HepG2 (cell line): ENCODE data around the gene CACNA1C. TPM values are rescaled to one million over a fixed set of nuclear protein-coding genes. Genes with fewer than 3 reads are reported as not detected.

Experiments
- ATAC-seq: fragments of 200-7000 bp; cut with Tn5 transposase; 3 replicates; pipeline ENCODE4 v1.9.1; 2020; ENCODE audit warnings: mild to moderate bottlenecking, moderate library complexity
- BruUV-seq: library from RNA; stranded (reverse); fragments of 400-500 nt; replicated peaks from 2 replicates; lab custom pipeline; 2021; lab: Mats Ljungman, UMichigan
- CTCF ChIA-PET: fragments of 300-600 bp; formaldehyde crosslinking; extraction: SDS; loops from one replicate; lab custom pipeline; 2021; ENCODE audit warnings: low total read pairs, inconsistent platforms, low intra/inter-chr PET ratio; lab: Yijun Ruan, JAX
- POLR2A ChIA-PET: fragments of 350-600 bp; sonication (Branson Sonifier 250); formaldehyde crosslinking; loops from one replicate; lab custom pipeline; 2020; ENCODE audit warnings: antibody characterized with exemption, inconsistent platforms; lab: Yijun Ruan, JAX
- DNase-seq: peaks from one replicate; pipeline ENCODE4 v3.0.0-alpha.2; 2015; ENCODE audit warnings: low spot score
- FAIRE-seq: peaks from 3 replicates; lab custom pipeline; 2011; peaks lifted over from hg19 to GRCh38; lab: Jason Lieb, UNC
- H2AFZ ChIP-seq: one replicate; pipeline ENCODE4 v1.6.1; 2011; ENCODE audit warnings: low read length, inconsistent platforms
- H3K27ac ChIP-seq: fragments of 300-600 bp; 3 replicates; pipeline ENCODE4 v1.8.0; 2011; ENCODE audit warnings: mixed run types, mild to moderate bottlenecking, mixed read lengths, low read length, inconsistent platforms; ENCODE audit not compliant: insufficient read depth; ENCODE audit errors: extremely low read length
- H3K27me3 ChIP-seq, 2 experiments: fragments of 200-600 bp in 1 of 2; 2 replicates in 1 of 2; 3 replicates in 1 of 2; pipeline versions ENCODE4 v1.6.0 to v1.8.0; 2011; ENCODE audit warnings: low read length in 2 of 2, mild to moderate bottlenecking in 2 of 2, moderate library complexity in 2 of 2, inconsistent platforms in 1 of 2; ENCODE audit not compliant: insufficient read depth in 2 of 2, control insufficient read depth in 1 of 2
- H3K36me3 ChIP-seq, 2 experiments: fragments of 200-600 bp in 1 of 2; replicated peaks in 1 of 2; 2 replicates in 1 of 2; 3 replicates in 1 of 2; pipeline versions ENCODE4 v1.5.1 to v1.8.0; 2011; ENCODE audit warnings: low read length in 2 of 2, inconsistent platforms in 1 of 2; ENCODE audit not compliant: insufficient read depth in 2 of 2, control insufficient read depth in 1 of 2
- H3K4me1 ChIP-seq: 2 replicates; pipeline ENCODE4 v1.5.1; 2012; ENCODE audit warnings: low read length, inconsistent platforms; ENCODE audit not compliant: insufficient read depth
- H3K4me2 ChIP-seq: 2 replicates; pipeline ENCODE4 v1.6.0; 2011; ENCODE audit warnings: low read depth, low read length, inconsistent platforms
- H3K4me3 ChIP-seq, 3 experiments: fragments of 200-600 bp in 1 of 3; sonication (generic), shearing (Covaris generic) in 1 of 3; replicated peaks in 1 of 3; 2 replicates each; pipeline ENCODE4 v1.5.1; 2011 to 2016; ENCODE audit warnings: low read length in 3 of 3, inconsistent platforms in 2 of 3, low read depth in 2 of 3, mild to moderate bottlenecking in 2 of 3, control low read depth in 1 of 3, mixed read lengths in 1 of 3; ENCODE audit not compliant: insufficient read depth in 1 of 3
- H3K79me2 ChIP-seq: one replicate; pipeline ENCODE4 v1.6.1; 2011; ENCODE audit warnings: low read length, inconsistent platforms; ENCODE audit not compliant: insufficient read depth
- H3K9ac ChIP-seq: 2 replicates; pipeline ENCODE4 v1.6.0; 2011; ENCODE audit warnings: mild to moderate bottlenecking, low read depth, low read length, inconsistent platforms; ENCODE audit not compliant: insufficient read depth
- H3K9me3 ChIP-seq: 2 replicates; pipeline ENCODE4 v1.5.1; 2012; ENCODE audit warnings: mild to moderate bottlenecking, low read length
- H4K20me1 ChIP-seq: 2 replicates; pipeline ENCODE4 v1.6.0; 2011; ENCODE audit warnings: inconsistent platforms, mild to moderate bottlenecking, low read length, moderate library complexity; ENCODE audit not compliant: insufficient read depth
- AKNA ChIP-seq: sonication (generic); formaldehyde crosslinking; IDR thresholded peaks from 2 replicates; pipeline ENCODE4 v1.4.0; 2020; ENCODE audit warnings: missing genetic modification reagents, borderline replicate concordance
- FOXA1 ChIP-seq, 2 experiments: fragments of 450-650 bp in 1 of 2; sonication (generic) in 1 of 2; formaldehyde crosslinking in 1 of 2; IDR thresholded peaks; 2 replicates each; pipeline versions ENCODE4 v1.4.0 to v1.6.1; 2016 to 2020; ENCODE audit warnings: missing genetic modification reagents in 1 of 2
- GLMP ChIP-seq: sonication (generic); formaldehyde crosslinking; IDR thresholded peaks from 2 replicates; pipeline ENCODE4 v1.9.0; 2021; ENCODE audit warnings: missing genetic modification reagents, mild to moderate bottlenecking, borderline replicate concordance
- ISL2 ChIP-seq: sonication (generic); formaldehyde crosslinking; IDR thresholded peaks from 2 replicates; pipeline ENCODE4 v1.5.0; 2020; ENCODE audit warnings: missing genetic modification reagents
- MTF2 ChIP-seq: sonication (generic); formaldehyde crosslinking; IDR thresholded peaks from 2 replicates; pipeline ENCODE4 v1.5.0; 2020; ENCODE audit warnings: missing genetic modification reagents, borderline replicate concordance
- PRMT3 ChIP-seq: sonication (generic); formaldehyde crosslinking; IDR thresholded peaks from 2 replicates; pipeline ENCODE4 v1.8.1; 2022; ENCODE audit warnings: low read depth, mild to moderate bottlenecking, moderate library complexity, missing genetic modification reagents, borderline replicate concordance
- ZBTB2 ChIP-seq: sonication (generic); formaldehyde crosslinking; IDR thresholded peaks from 2 replicates; pipeline ENCODE4 v1.8.0; 2022; ENCODE audit warnings: low read depth, missing genetic modification reagents
- ZBTB49 ChIP-seq: sonication (generic); formaldehyde crosslinking; IDR thresholded peaks from 2 replicates; pipeline ENCODE4 v1.4.0; 2020; ENCODE audit warnings: missing genetic modification reagents, borderline replicate concordance
- ZFP37 ChIP-seq: sonication (generic); formaldehyde crosslinking; IDR thresholded peaks from 2 replicates; pipeline ENCODE4 v1.4.0; 2020; ENCODE audit warnings: missing genetic modification reagents, borderline replicate concordance
- ZNF18 ChIP-seq: sonication (generic); formaldehyde crosslinking; IDR thresholded peaks from 2 replicates; pipeline ENCODE4 v1.8.0; 2022; ENCODE audit warnings: mild to moderate bottlenecking, missing genetic modification reagents; ENCODE audit not compliant: insufficient replicate concordance
- ZNF414 ChIP-seq: sonication (generic); formaldehyde crosslinking; IDR thresholded peaks from 2 replicates; pipeline ENCODE4 v1.5.0; 2020; ENCODE audit warnings: missing genetic modification reagents
- WGBS: methylation state at CpG from one replicate; pipeline ENCODE4 v1.1.6; 2017; ENCODE audit warnings: low lambda C conversion rate; 5-methylcytosine and 5-hydroxymethylcytosine counted together
- in situ Hi-C: cut with HindIII; loops from 2 replicates; pipeline ENCODE4 v1.10.0; 2017; ENCODE audit warnings: low pct_unique_long_range_greater_than_20kb; ENCODE audit not compliant: extremely low pct_ligation_motif_present
- intact Hi-C: fragments of 100-400 bp; cut with micrococcal nuclease; formaldehyde crosslinking; loops from one replicate; pipeline ENCODE4 v1.10.0; 2022; ENCODE audit not compliant: unreplicated experiment
- polyA plus RNA-seq, 8 experiments: library from polyadenylated mRNA; depleted of rRNA in 3 of 8; stranded (reverse) in 7 of 8; unstranded in 1 of 8; fragments of >200 nt; fragmentation: Illumina TruSeq in 4 of 8; extraction: Trizol in 4 of 8; gene quantifications; 2 replicates each; pipeline versions ENCODE4 v1.2.1 to v1.2.3, GENCODE V29; 2011 to 2016; ENCODE audit warnings: low read depth in 4 of 8, missing spikeins in 1 of 8, mixed read lengths in 1 of 8; ENCODE audit not compliant: insufficient read depth in 1 of 8
- total RNA-seq, 5 experiments: library from RNA; depleted of rRNA; stranded (reverse); fragments of >200 nt; fragmentation: Illumina TruSeq; extraction: Trizol; gene quantifications; 2 replicates each; pipeline ENCODE4 v1.2.3, GENCODE V29; 2016; ENCODE audit warnings: low read depth in 1 of 5

The CACNA1C gene
- total and polyA plus RNA-seq, 2 of the 13 experiments (the other 11 are each of a cell fraction or from before 2014, with no cell fraction given): not detected

GRCh38 chr12:2689393-2689792 is 636.6 kb downstream of the CACNA1C start:
- no peaks in the 10 kb centered on the region for H3K9me3 ChIP-seq
- no peaks in the 10 kb centered on the region for H3K79me2 ChIP-seq
- no peak overlapping the region for H2AFZ ChIP-seq
- BruUV-seq: no TSS peak
- ChIA-PET CTCF (no interaction called here), POLR2A (no interaction called here)
- no peaks in the 10 kb centered on the region for H3K36me3 ChIP-seq
- no peak for DNase-seq
- intact Hi-C loops (no loop called here), in situ Hi-C loops (no loop called here)
- no peak overlapping the region for H3K4me2 ChIP-seq
- H3K27ac ChIP-seq: no peak overlapping the region
- ATAC-seq: no peak
- WGBS: 12% methylated on average over 9 of the region's 9 CpGs
- H3K9ac ChIP-seq: no peak overlapping the region
- H3K4me3 ChIP-seq: no peak overlapping the region
- no peaks in the 10 kb centered on the region for H4K20me1 ChIP-seq
- no peaks in the 10 kb centered on the region for H3K4me1 ChIP-seq
- FAIRE-seq: no peak
- H3K27me3 ChIP-seq: peaks cover 0 to 56% of the 10 kb centered on the region in 2 experiments; a peak in 4 of 5 replicates
- TF ChIP-seq GLMP: no peak
- TF ChIP-seq ZBTB49 (CRISPR knock-in tag): no peak
- TF ChIP-seq ZNF18: no peak
- TF ChIP-seq ISL2 (CRISPR knock-in tag): no peak
- no peak for TF ChIP-seq FOXA1 (IDR thresholded peaks at IDR 0.05)
- no peak for TF ChIP-seq FOXA1 (CRISPR knock-in tag; IDR thresholded peaks at IDR 0.05)
- TF ChIP-seq ZNF414 (CRISPR knock-in tag): no peak
- no peak for TF ChIP-seq ZBTB2 (CRISPR knock-in tag)
- TF ChIP-seq MTF2 (CRISPR knock-in tag): no peak
- TF ChIP-seq AKNA (CRISPR knock-in tag): no peak
- no peak for TF ChIP-seq ZFP37 (CRISPR knock-in tag)
- no peak for TF ChIP-seq PRMT3
